Type B pancreatic cell (in vitro differentiated cells): ENCODE results near the gene NANS. TPM values are rescaled to one million over a fixed set of nuclear protein-coding genes. Genes with fewer than 3 reads are reported as not detected.
A peak's percentile ranks its signal among the peaks of the same experiment; 100 is the strongest.

ENCODE experiments used
- DNase-seq: peaks from one replicate; pipeline ENCODE4 v3.0.0; 2021; ENCODE audit warnings: mixed read lengths; ENCODE audit not compliant: unreplicated experiment; ENCODE audit errors: extremely low spot score
- H3K27ac Mint-ChIP-seq: 2 replicates; pipeline ENCODE4 v1.8.0; 2021; ENCODE audit warnings: mild to moderate bottlenecking, mixed read lengths
- H3K27me3 Mint-ChIP-seq: 2 replicates; pipeline ENCODE4 v1.8.0; 2021; ENCODE audit warnings: mixed read lengths
- H3K36me3 Mint-ChIP-seq: 2 replicates; pipeline ENCODE4 v1.8.0; 2021; ENCODE audit warnings: mixed read lengths
- H3K4me1 Mint-ChIP-seq: one replicate; pipeline ENCODE4 v1.8.0; 2021; ENCODE audit warnings: mixed read lengths; ENCODE audit not compliant: unreplicated experiment
- H3K4me3 Mint-ChIP-seq: 2 replicates; pipeline ENCODE4 v1.8.0; 2021; ENCODE audit warnings: mild to moderate bottlenecking, mixed read lengths
- H3K9me3 Mint-ChIP-seq: 2 replicates; pipeline ENCODE4 v1.8.0; 2021; ENCODE audit warnings: mixed read lengths
- CTCF ChIP-seq: fragments of 200-600 bp; sonication (generic); conservative IDR thresholded peaks from 2 replicates; pipeline ENCODE4 v1.5.0; 2021; ENCODE audit warnings: antibody characterized with exemption, mild to moderate bottlenecking
- long read RNA-seq: library from polyadenylated mRNA; unstranded; transcript quantifications from one replicate; pipeline ENCODE4 v2.0.0, GENCODE V29; 2020
- total RNA-seq: library from RNA; stranded (reverse); gene quantifications from 2 replicates; pipeline ENCODE4 v1.2.1, GENCODE V29; 2021; ENCODE audit warnings: low replicate concordance

NANS gene
- total RNA-seq = 44.6 and 48.1 TPM in 2 replicates
- long read RNA-seq, transcript NANS-201 (6 exons, 1,170 nt) = major isoform, 105 of 117 reads
- long read RNA-seq, partial matches to known transcripts = 1 of 117 reads
- long read RNA-seq, other reads (novel, unspliced or antisense) = 11 of 117 reads

- peaks cover 3% of the 10 kb centered on the region for H3K27me3 Mint-ChIP-seq
- peaks cover 4% of the 10 kb centered on the region for H3K36me3 Mint-ChIP-seq
- no peaks in the 10 kb centered on the region for H3K9me3 Mint-ChIP-seq
- peak; percentile 12 for TF ChIP-seq CTCF
- peak within 1 kb of the TSS; percentile 99 for H3K4me3 Mint-ChIP-seq
- peaks cover 4% of the 10 kb centered on the region for H3K4me1 Mint-ChIP-seq
- peak; percentile 91 for DNase-seq
- H3K27ac Mint-ChIP-seq = peak within 1 kb of the TSS; percentile 99
These were observed at the start of gene NANS for GRCh38 chr9:98056269-98057137. Gene NANS, plus strand, starts transcription at chr9:98056732. Its CDS starts 77 bp downstream, at chr9:98056809.

- Mint-ChIP-seq H3K27ac (no peak overlapping the region), H3K4me1 (no peaks in the 10 kb centered on the region), H3K36me3 (peaks cover 38% of the 10 kb centered on the region), H3K4me3 (no peak overlapping the region), H3K27me3 (no peaks in the 10 kb centered on the region), H3K9me3 (no peaks in the 10 kb centered on the region)
- no peak for TF ChIP-seq CTCF
- no peak for DNase-seq
These were observed 49.1 kb upstream of the NANS start for GRCh38 chr9:98007251-98007928.

GRCh38 chr9:98008764-98009163 is 47.8 kb upstream of the NANS start:
- Mint-ChIP-seq H3K9me3 (no peaks in the 10 kb centered on the region), H3K27me3 (no peaks in the 10 kb centered on the region), H3K27ac (no peak overlapping the region), H3K4me1 (no peaks in the 10 kb centered on the region), H3K4me3 (no peak overlapping the region), H3K36me3 (peaks cover 37% of the 10 kb centered on the region)
- TF ChIP-seq CTCF = no peak
- DNase-seq = no peak

GRCh38 chr9:98009437-98009836 is 47.1 kb upstream of the NANS start:
- H3K36me3 Mint-ChIP-seq = peaks cover 32% of the 10 kb centered on the region
- H3K4me3 Mint-ChIP-seq = no peak overlapping the region
- TF ChIP-seq CTCF = no peak
- no peaks in the 10 kb centered on the region for H3K9me3 Mint-ChIP-seq
- no peak overlapping the region for H3K27ac Mint-ChIP-seq
- H3K27me3 Mint-ChIP-seq = no peaks in the 10 kb centered on the region
- H3K4me1 Mint-ChIP-seq = no peaks in the 10 kb centered on the region
- peak; percentile 29 for DNase-seq

- TF ChIP-seq CTCF = no peak
- peaks cover 30% of the 10 kb centered on the region for H3K36me3 Mint-ChIP-seq
- no peak overlapping the region for H3K4me3 Mint-ChIP-seq
- no peaks in the 10 kb centered on the region for H3K4me1 Mint-ChIP-seq
- peak; percentile 6 for DNase-seq
- H3K9me3 Mint-ChIP-seq = no peaks in the 10 kb centered on the region
- no peaks in the 10 kb centered on the region for H3K27me3 Mint-ChIP-seq
- H3K27ac Mint-ChIP-seq = no peak overlapping the region
These were observed 46.6 kb upstream of the NANS start for GRCh38 chr9:98009936-98010335.
